ENCODE measurements around the gene NTN5. TPM values are rescaled to one million over a fixed set of nuclear protein-coding genes. Genes with fewer than 3 reads are reported as not detected.

Gene NTN5
- 0.11 TPM for total RNA-seq
- long read RNA-seq, result 0 reads

GRCh38 chr19:48672994-48673393 is at the start of gene NTN5:
Gene NTN5 (minus strand): TSS chr19:48673017. CDS start chr19:48670986, 2,031 bp downstream.
- H3K36me3 ChIP-seq, result no peaks in the 10 kb centered on the region
- H3K4me3 ChIP-seq, result no peak within 1 kb of the TSS
- TF ChIP-seq CTCF (IDR thresholded peaks at IDR 0.05; ENCODE audit: borderline replicate concordance), result no peak
- intact Hi-C loops (cut with micrococcal nuclease), result no loop called here
- no peaks in the 10 kb centered on the region for H3K9me3 ChIP-seq (replicated peaks)
- no peak for DNase-seq
- no peak within 1 kb of the TSS for H3K27ac ChIP-seq (replicated peaks)
- H3K27me3 ChIP-seq (ENCODE audit: low read depth), result no peaks in the 10 kb centered on the region
- H3K4me1 ChIP-seq, result peaks cover 9% of the 10 kb centered on the region

GRCh38 chr19:48722196-48722708 is 49.4 kb upstream of the NTN5 start:
- Histone ChIP-seq H3K9me3 (replicated peaks) (no peaks in the 10 kb centered on the region), H3K4me1 (peaks cover 90% of the 10 kb centered on the region), H3K4me3 (no peak overlapping the region), H3K27me3 (ENCODE audit: low read depth) (no peaks in the 10 kb centered on the region), H3K36me3 (peaks cover 13% of the 10 kb centered on the region), H3K27ac (replicated peaks) (no peak overlapping the region)
- no peak for TF ChIP-seq CTCF (IDR thresholded peaks at IDR 0.05; ENCODE audit: borderline replicate concordance)
- intact Hi-C loops (cut with micrococcal nuclease), result no loop called here
- DNase-seq, result no peak

GRCh38 chr19:48720613-48721296 is 47.9 kb upstream of the NTN5 start:
- peak; percentile 98 for DNase-seq
- no peak for TF ChIP-seq CTCF (IDR thresholded peaks at IDR 0.05; ENCODE audit: borderline replicate concordance)
- H3K27me3 ChIP-seq (ENCODE audit: low read depth), result no peaks in the 10 kb centered on the region
- H3K36me3 ChIP-seq, result peaks cover 7% of the 10 kb centered on the region
- intact Hi-C loops (cut with micrococcal nuclease), result no loop called here
- H3K9me3 ChIP-seq (replicated peaks), result no peaks in the 10 kb centered on the region
- H3K4me1 ChIP-seq, result peaks cover 90% of the 10 kb centered on the region
- H3K4me3 ChIP-seq, result peak overlapping the region; percentile 64
- H3K27ac ChIP-seq (replicated peaks), result peak overlapping the region; percentile 90

GRCh38 chr19:48720251-48720612 is 47.4 kb upstream of the NTN5 start:
- H3K4me3 ChIP-seq, result peak overlapping the region; percentile 64
- H3K9me3 ChIP-seq (replicated peaks), result no peaks in the 10 kb centered on the region
- peaks cover 7% of the 10 kb centered on the region for H3K36me3 ChIP-seq
- peaks cover 90% of the 10 kb centered on the region for H3K4me1 ChIP-seq
- TF ChIP-seq CTCF (IDR thresholded peaks at IDR 0.05; ENCODE audit: borderline replicate concordance), result no peak
- peak overlapping the region; percentile 90 for H3K27ac ChIP-seq (replicated peaks)
- no peaks in the 10 kb centered on the region for H3K27me3 ChIP-seq (ENCODE audit: low read depth)
- intact Hi-C loops (cut with micrococcal nuclease), result no loop called here
- DNase-seq, result peak; percentile 44

- no peaks in the 10 kb centered on the region for H3K9me3 ChIP-seq (replicated peaks)
- peak within 1 kb of the TSS; percentile 90 for H3K27ac ChIP-seq (replicated peaks)
- no peak for DNase-seq
- H3K4me1 ChIP-seq, result peaks cover 90% of the 10 kb centered on the region
- TF ChIP-seq CTCF (IDR thresholded peaks at IDR 0.05; ENCODE audit: borderline replicate concordance), result no peak
- peak within 1 kb of the TSS; percentile 64 for H3K4me3 ChIP-seq
- H3K27me3 ChIP-seq (ENCODE audit: low read depth), result no peaks in the 10 kb centered on the region
- H3K36me3 ChIP-seq, result peaks cover 7% of the 10 kb centered on the region
- intact Hi-C loops (cut with micrococcal nuclease), result no loop called here
Measured at GRCh38 chr19:48719263-48720171, 46.7 kb upstream of the NTN5 start, which contains the start of gene MAMSTR. Gene MAMSTR (minus strand): TSS chr19:48719725. CDS start chr19:48719031, 694 bp downstream.

Measured in left ventricle myocardium inferior (tissue), 1 donor.